Measurements from ENCODE around the gene EVX2.

- no peak for TF ChIP-seq HNF4A (conservative IDR thresholded peaks at IDR 0.05)
- TF ChIP-seq CTCF (IDR thresholded peaks at IDR 0.05; ENCODE audit: low read depth, low read length, missing input control): no peak
- TF ChIP-seq JUND (IDR thresholded peaks at IDR 0.05): no peak
- TF ChIP-seq FOXA1 (IDR thresholded peaks at IDR 0.05): no peak
- no peak for TF ChIP-seq TAF1 (conservative IDR thresholded peaks at IDR 0.05)
- TF ChIP-seq ZBTB33 (IDR thresholded peaks at IDR 0.05): no peak
- TF ChIP-seq RAD21 (IDR thresholded peaks at IDR 0.05): no peak
- no peak for TF ChIP-seq REST (IDR thresholded peaks at IDR 0.05)
- TF ChIP-seq SP1 (IDR thresholded peaks at IDR 0.05): no peak
- no peak for TF ChIP-seq ATF3 (IDR thresholded peaks at IDR 0.05)
- no peak for TF ChIP-seq MAX (IDR thresholded peaks at IDR 0.05)
- TF ChIP-seq GABPA (IDR thresholded peaks at IDR 0.05 in 1 of 2, conservative IDR thresholded peaks at IDR 0.05 in 1 of 2): no peak
These were observed 21.4 kb upstream of the EVX2 start for GRCh38 chr2:176105078-176105729.

Measured in liver (tissue), 3 donors.